Measurements from ENCODE around the gene RAP1GAP2. TPM values are rescaled to one million over a fixed set of nuclear protein-coding genes. Genes with fewer than 3 reads are reported as not detected.
A peak's percentile ranks its signal among the peaks of the same experiment; 100 is the strongest.
"Not testable (repeated sequence)": the region's sequence is repeated elsewhere in the genome, so short reads cannot be mapped to it uniquely, and the experiment has no call there.

RAP1GAP2 gene
- total RNA-seq, 4 donors from 2014 or later = 7.4 to 13.1 (median 10.7) TPM

GRCh38 chr17:3030096-3030495 is 233.9 kb downstream of the RAP1GAP2 start:
- no peak for DNase-seq (ENCODE audit: extremely low spot score)
- Histone ChIP-seq H3K27ac (replicated peaks in 1 of 4) (peak overlapping the region in 1 of 4 donors; percentile 58), H3K4me3 (no peak overlapping the region), H3K4me1 (peaks cover 0 to 11% (median 0%) of the 10 kb centered on the region in 4 donors), H3K9me3 (no peaks in the 10 kb centered on the region), H3K27me3 (no peaks in the 10 kb centered on the region), H3K36me3 (peaks cover 0 to 63% (median 11%) of the 10 kb centered on the region in 4 donors)
- WGBS = 50% methylated on average over 7 of the region's 7 CpGs
- TF ChIP-seq POLR2A (IDR thresholded peaks at IDR 0.05; ENCODE audit: low read depth) (no peak), POLR2AphosphoS5 (IDR thresholded peaks at IDR 0.05) (peak in 1 of 2 donors; percentile 12)
- intact Hi-C loops (cut with DNase I) = no loop called here

- H3K27me3 ChIP-seq; DNase-seq (ENCODE audit: extremely low spot score); H3K4me3 ChIP-seq; intact Hi-C loops (cut with DNase I); H3K9me3 ChIP-seq: not testable (repeated sequence)
- peak overlapping the region in 2 of 4 donors; percentile 0 to 58 for H3K27ac ChIP-seq (replicated peaks in 1 of 4)
- peaks cover 0 to 11% (median 0%) of the 10 kb centered on the region in 4 donors for H3K4me1 ChIP-seq
- 90% methylated on average over 13 of the region's 14 CpGs for WGBS
- H3K36me3 ChIP-seq = peaks cover 0 to 56% (median 9%) of the 10 kb centered on the region in 4 donors
These were observed 234.7 kb downstream of the RAP1GAP2 start for GRCh38 chr17:3030852-3031470.

- WGBS = 88% methylated on average over 22 of the region's 27 CpGs
- no peak overlapping the region for H3K4me3 ChIP-seq
These were observed 236.3 kb downstream of the RAP1GAP2 start for GRCh38 chr17:3032258-3033247.

GRCh38 chr17:3033248-3033640 is 237.0 kb downstream of the RAP1GAP2 start:
- no peaks in the 10 kb centered on the region for H3K9me3 ChIP-seq
- H3K36me3 ChIP-seq = peaks cover 0 to 34% (median 7%) of the 10 kb centered on the region in 4 donors
- peaks cover 0 to 11% (median 0%) of the 10 kb centered on the region in 4 donors for H3K4me1 ChIP-seq
- WGBS = 87% methylated on average over 15 of the region's 15 CpGs
- no peak for TF ChIP-seq POLR2AphosphoS5 (IDR thresholded peaks at IDR 0.05)
- no peak for TF ChIP-seq POLR2A (IDR thresholded peaks at IDR 0.05; ENCODE audit: low read depth)
- DNase-seq (ENCODE audit: extremely low spot score) = no peak
- intact Hi-C loops (cut with DNase I) = no loop called here
- H3K4me3 ChIP-seq = no peak overlapping the region
- peaks cover 0 to 8% (median 0%) of the 10 kb centered on the region in 4 donors for H3K27me3 ChIP-seq
- no peak overlapping the region for H3K27ac ChIP-seq (replicated peaks in 1 of 4)

More at GRCh38 chr17:3032258-3033247, 236.3 kb downstream of the RAP1GAP2 start:
- Histone ChIP-seq H3K36me3 (peaks cover 0 to 40% (median 7%) of the 10 kb centered on the region in 4 donors), H3K27me3 (peaks cover 0 to 8% (median 0%) of the 10 kb centered on the region in 4 donors), H3K9me3 (no peaks in the 10 kb centered on the region), H3K27ac (replicated peaks in 1 of 4) (no peak overlapping the region), H3K4me1 (peaks cover 0 to 11% (median 0%) of the 10 kb centered on the region in 4 donors)
- DNase-seq (ENCODE audit: extremely low spot score) = no peak
- TF ChIP-seq POLR2AphosphoS5 (IDR thresholded peaks at IDR 0.05) = no peak
- no peak for TF ChIP-seq EP300 (IDR thresholded peaks at IDR 0.05)
- TF ChIP-seq, protein P1, sequence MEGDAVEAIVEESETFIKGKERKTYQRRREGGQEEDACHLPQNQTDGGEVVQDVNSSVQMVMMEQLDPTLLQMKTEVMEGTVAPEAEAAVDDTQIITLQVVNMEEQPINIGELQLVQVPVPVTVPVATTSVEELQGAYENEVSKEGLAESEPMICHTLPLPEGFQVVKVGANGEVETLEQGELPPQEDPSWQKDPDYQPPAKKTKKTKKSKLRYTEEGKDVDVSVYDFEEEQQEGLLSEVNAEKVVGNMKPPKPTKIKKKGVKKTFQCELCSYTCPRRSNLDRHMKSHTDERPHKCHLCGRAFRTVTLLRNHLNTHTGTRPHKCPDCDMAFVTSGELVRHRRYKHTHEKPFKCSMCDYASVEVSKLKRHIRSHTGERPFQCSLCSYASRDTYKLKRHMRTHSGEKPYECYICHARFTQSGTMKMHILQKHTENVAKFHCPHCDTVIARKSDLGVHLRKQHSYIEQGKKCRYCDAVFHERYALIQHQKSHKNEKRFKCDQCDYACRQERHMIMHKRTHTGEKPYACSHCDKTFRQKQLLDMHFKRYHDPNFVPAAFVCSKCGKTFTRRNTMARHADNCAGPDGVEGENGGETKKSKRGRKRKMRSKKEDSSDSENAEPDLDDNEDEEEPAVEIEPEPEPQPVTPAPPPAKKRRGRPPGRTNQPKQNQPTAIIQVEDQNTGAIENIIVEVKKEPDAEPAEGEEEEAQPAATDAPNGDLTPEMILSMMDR (IDR thresholded peaks at IDR 0.05) = no peak
- TF ChIP-seq POLR2A (IDR thresholded peaks at IDR 0.05; ENCODE audit: low read depth) = no peak
- intact Hi-C loops (cut with DNase I) = no loop called here

GRCh38 chr17:3033741-3034577 is 237.7 kb downstream of the RAP1GAP2 start:
- no peak for DNase-seq (ENCODE audit: extremely low spot score)
- intact Hi-C loops (cut with DNase I) = no loop called here
- WGBS = 79% methylated on average over 19 of the region's 26 CpGs

More at GRCh38 chr17:3033741-3034577, 237.7 kb downstream of the RAP1GAP2 start:
- H3K4me1 ChIP-seq = peaks cover 0 to 10% (median 0%) of the 10 kb centered on the region in 4 donors
- no peak for TF ChIP-seq POLR2A (IDR thresholded peaks at IDR 0.05; ENCODE audit: low read depth)
- TF ChIP-seq EP300 (IDR thresholded peaks at IDR 0.05) = no peak
- no peak for TF ChIP-seq POLR2AphosphoS5 (IDR thresholded peaks at IDR 0.05)
- TF ChIP-seq, protein P1 (IDR thresholded peaks at IDR 0.05) = no peak
- H3K27me3 ChIP-seq = peaks cover 0 to 8% (median 0%) of the 10 kb centered on the region in 4 donors
- H3K27ac ChIP-seq (replicated peaks in 1 of 4) = no peak overlapping the region
- H3K9me3 ChIP-seq = no peaks in the 10 kb centered on the region
- H3K36me3 ChIP-seq = peaks cover 0 to 29% (median 7%) of the 10 kb centered on the region in 4 donors
- H3K4me3 ChIP-seq = no peak overlapping the region

Measured in esophagus muscularis mucosa (tissue), 4 donors.